Tibial artery (tissue), 4 donors: ENCODE data around the gene CBL.

ENCODE experiments used
- DNase-seq, 2 donors: peaks; one replicate each; pipeline ENCODE4 v3.0.0-alpha.2; 2019
- H3K27ac ChIP-seq, 2 donors: fragments of 200-600 bp; sonication (generic) in 1 of 2; 1 replicate in 1 of 2; 2 replicates in 1 of 2; pipeline ENCODE4 v1.5.1; 2018 to 2019; ENCODE audit warnings: mild to moderate bottlenecking in 1 of 2
- H3K27me3 ChIP-seq, 2 donors: fragments of 200-600 bp; sonication (generic) in 1 of 2; one replicate each; pipeline versions ENCODE4 v1.5.1 to v1.6.0; 2016 to 2019
- H3K36me3 ChIP-seq, 3 donors: fragments of 200-600 bp; sonication (generic) in 2 of 3; one replicate each; pipeline ENCODE4 v1.5.1; 2016 to 2019; ENCODE audit warnings: mild to moderate bottlenecking in 2 of 3
- H3K4me1 ChIP-seq, 4 donors: fragments of 200-600 bp; sonication (generic) in 2 of 4; 1 replicate in 3 of 4; 2 replicates in 1 of 4; pipeline ENCODE4 v1.5.1; 2016 to 2019
- H3K4me3 ChIP-seq, 2 donors: fragments of 200-600 bp; sonication (generic) in 1 of 2; 1 replicate in 1 of 2; 2 replicates in 1 of 2; pipeline ENCODE4 v1.5.1; 2018 to 2019; ENCODE audit warnings: mild to moderate bottlenecking in 2 of 2
- H3K9me3 ChIP-seq, 3 donors: fragments of 200-600 bp; sonication (generic) in 1 of 3; one replicate each; pipeline ENCODE4 v1.5.1; 2016 to 2019
- intact Hi-C: fragments of 100-400 bp; cut with DNase I; formaldehyde crosslinking; loops from one replicate; pipeline ENCODE4 v1.15.0; 2023; ENCODE audit warnings: low total_unique reads
- TF ChIP-seq, protein P1 (sequence below), 2 experiments: fragments of 200-600 bp in 1 of 2; fragments of 450-650 bp in 1 of 2; IDR thresholded peaks; one replicate each; pipeline ENCODE4 v1.5.1; 2017 to 2019; ENCODE audit warnings: antibody characterized with exemption in 2 of 2, mild to moderate bottlenecking in 1 of 2, moderate library complexity in 1 of 2

CBL gene

DNA sequence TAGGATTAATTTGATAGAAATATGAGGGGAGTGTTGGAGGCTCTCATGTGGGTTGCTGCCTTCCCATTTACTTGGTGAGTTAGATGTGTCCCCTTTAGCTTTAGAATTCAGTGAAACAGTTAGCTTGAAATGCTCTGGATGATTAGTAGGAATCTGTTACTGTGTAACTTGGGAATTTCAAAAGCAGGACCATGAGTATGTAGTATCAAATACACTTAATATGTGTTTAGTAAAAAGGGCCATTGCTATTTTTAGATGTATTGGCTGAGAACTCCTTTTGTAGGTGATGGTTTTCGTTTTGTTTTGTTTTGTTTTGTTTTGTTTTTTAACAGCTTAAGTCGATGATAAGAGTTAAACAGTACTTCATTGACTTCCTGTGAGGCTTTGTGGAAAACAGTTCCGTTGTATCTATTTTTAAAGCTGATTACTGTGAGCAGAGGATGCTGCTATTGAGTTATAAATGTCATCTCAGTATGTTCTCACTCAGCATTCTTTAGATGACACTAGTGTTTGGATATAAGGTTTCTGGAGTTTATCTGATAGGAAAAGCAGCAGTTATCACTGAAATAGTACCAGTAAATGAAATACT, 57.3 kb downstream of the CBL start:
- peaks cover 0 to 33% (median 13%) of the 10 kb centered on the region in 4 donors for H3K4me1 ChIP-seq
- H3K36me3 ChIP-seq: no peaks in the 10 kb centered on the region
- TF ChIP-seq, protein P1, sequence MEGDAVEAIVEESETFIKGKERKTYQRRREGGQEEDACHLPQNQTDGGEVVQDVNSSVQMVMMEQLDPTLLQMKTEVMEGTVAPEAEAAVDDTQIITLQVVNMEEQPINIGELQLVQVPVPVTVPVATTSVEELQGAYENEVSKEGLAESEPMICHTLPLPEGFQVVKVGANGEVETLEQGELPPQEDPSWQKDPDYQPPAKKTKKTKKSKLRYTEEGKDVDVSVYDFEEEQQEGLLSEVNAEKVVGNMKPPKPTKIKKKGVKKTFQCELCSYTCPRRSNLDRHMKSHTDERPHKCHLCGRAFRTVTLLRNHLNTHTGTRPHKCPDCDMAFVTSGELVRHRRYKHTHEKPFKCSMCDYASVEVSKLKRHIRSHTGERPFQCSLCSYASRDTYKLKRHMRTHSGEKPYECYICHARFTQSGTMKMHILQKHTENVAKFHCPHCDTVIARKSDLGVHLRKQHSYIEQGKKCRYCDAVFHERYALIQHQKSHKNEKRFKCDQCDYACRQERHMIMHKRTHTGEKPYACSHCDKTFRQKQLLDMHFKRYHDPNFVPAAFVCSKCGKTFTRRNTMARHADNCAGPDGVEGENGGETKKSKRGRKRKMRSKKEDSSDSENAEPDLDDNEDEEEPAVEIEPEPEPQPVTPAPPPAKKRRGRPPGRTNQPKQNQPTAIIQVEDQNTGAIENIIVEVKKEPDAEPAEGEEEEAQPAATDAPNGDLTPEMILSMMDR (IDR thresholded peaks at IDR 0.05): no peak
- no peak overlapping the region for H3K4me3 ChIP-seq
- H3K27ac ChIP-seq: peak overlapping the region in 1 of 2 donors; percentile 16
- no peaks in the 10 kb centered on the region for H3K9me3 ChIP-seq
- no peak for DNase-seq
- intact Hi-C loops: no loop called here
- H3K27me3 ChIP-seq: no peaks in the 10 kb centered on the region

DNA sequence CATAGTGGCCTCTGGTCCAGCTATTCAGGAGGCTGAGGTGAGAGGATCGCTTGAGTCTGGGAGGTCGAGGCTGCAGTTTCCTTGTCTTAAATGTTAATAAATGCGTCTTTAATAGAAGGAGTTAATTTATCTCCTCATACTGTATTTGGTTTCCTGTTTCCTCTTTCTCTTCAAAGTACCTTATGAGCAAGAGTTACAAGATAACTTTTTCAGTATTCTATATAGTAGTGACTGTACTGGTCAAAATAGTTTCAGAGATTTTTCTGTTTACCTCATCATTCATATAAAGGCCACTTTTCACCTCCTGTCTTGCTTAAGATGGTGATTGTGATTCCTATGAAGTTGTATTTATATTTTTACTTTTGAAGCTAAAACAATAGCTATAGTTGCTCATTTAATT, 59.9 kb downstream of the CBL start:
- intact Hi-C loops: no loop called here
- H3K9me3 ChIP-seq: no peaks in the 10 kb centered on the region
- H3K4me1 ChIP-seq: peaks cover 0 to 34% (median 13%) of the 10 kb centered on the region in 4 donors
- H3K4me3 ChIP-seq: no peak overlapping the region
- no peak overlapping the region for H3K27ac ChIP-seq
- no peaks in the 10 kb centered on the region for H3K36me3 ChIP-seq
- no peaks in the 10 kb centered on the region for H3K27me3 ChIP-seq
- no peak for DNase-seq
- TF ChIP-seq, protein P1 (IDR thresholded peaks at IDR 0.05): no peak

DNA sequence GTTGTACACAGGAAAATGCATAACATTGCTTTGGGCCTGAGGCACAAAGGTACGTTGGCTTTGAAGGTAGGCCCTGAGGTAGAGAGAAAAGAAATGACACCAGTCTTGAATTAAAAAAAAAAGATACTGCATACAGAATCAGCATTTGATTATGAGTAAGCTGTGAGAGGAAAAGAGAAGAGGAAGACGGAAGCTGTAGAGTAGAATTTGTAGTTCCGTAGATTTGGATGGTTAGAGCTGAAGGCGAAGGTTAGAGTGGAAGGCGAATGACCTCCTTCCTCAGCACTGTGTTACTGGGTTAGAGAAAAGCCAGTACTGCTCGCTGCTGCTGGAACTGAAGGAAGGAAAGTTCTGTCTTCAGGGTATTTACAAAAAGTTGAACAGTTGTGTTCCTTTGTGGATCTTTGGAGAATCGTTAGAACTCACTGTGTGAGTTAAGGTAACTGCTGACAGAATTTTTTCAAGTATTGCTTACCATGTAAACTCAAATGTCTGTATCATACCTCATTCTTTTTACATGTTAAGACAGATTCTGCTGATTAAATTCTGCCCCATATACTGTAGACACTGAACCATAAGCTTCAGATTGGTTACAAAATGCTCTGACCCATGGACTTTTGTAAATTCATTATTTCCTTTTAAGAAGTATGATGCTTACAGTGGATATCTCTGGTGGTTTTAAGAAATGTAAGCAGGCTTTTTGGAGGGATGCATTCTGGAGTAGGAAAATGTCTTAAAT, 60.5 kb downstream of the CBL start:
- TF ChIP-seq, protein P1 (IDR thresholded peaks at IDR 0.05): no peak
- no peak overlapping the region for H3K27ac ChIP-seq
- H3K4me3 ChIP-seq: no peak overlapping the region
- no peaks in the 10 kb centered on the region for H3K27me3 ChIP-seq
- intact Hi-C loops: no loop called here
- no peaks in the 10 kb centered on the region for H3K9me3 ChIP-seq
- peaks cover 0 to 34% (median 13%) of the 10 kb centered on the region in 4 donors for H3K4me1 ChIP-seq
- H3K36me3 ChIP-seq: no peaks in the 10 kb centered on the region
- DNase-seq: no peak

DNA sequence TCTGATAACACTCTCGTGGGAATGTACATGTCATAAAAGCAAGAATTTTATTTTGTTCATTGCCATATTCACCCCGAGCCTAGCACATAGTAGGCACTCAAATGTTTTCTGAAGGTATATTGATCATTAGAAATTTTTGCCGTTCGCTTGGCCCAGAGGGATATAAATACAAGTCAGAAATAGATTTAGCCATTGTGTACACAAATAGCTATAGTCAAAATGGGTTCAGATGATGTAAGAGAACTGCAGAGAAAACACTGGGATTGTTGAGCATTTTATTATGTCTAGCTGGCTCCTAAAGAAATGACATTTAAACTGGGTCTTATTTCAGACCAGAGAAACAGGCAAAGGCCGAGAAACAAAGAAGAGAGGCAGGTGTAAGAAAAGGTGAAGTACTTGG, 61.5 kb downstream of the CBL start:
- H3K4me3 ChIP-seq: no peak overlapping the region
- H3K27me3 ChIP-seq: no peaks in the 10 kb centered on the region
- no peaks in the 10 kb centered on the region for H3K9me3 ChIP-seq
- H3K27ac ChIP-seq: peak overlapping the region in 1 of 2 donors; percentile 9
- no peak for DNase-seq
- TF ChIP-seq, protein P1 (IDR thresholded peaks at IDR 0.05): no peak
- peaks cover 0 to 27% (median 10%) of the 10 kb centered on the region in 4 donors for H3K4me1 ChIP-seq
- intact Hi-C loops: no loop called here
- H3K36me3 ChIP-seq: peaks cover 4 to 9% (median 5%) of the 10 kb centered on the region in 3 donors

DNA sequence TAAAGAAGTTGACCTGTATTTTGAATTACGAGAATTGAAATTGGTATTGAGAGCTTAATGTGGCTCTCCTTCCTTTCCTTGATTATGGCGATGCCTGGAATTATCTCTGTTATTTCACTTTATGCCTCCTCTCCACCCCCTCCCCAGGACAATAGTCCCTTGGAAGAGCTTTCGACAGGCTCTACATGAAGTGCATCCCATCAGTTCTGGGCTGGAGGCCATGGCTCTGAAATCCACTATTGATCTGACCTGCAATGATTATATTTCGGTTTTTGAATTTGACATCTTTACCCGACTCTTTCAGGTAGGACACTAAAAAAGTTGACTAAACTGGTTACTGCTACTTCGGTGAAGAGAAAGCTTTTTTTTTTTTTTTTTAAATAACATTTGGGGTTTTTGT, 67.6 kb downstream of the CBL start:
- Histone ChIP-seq H3K27ac (no peak overlapping the region), H3K27me3 (no peaks in the 10 kb centered on the region), H3K36me3 (peaks cover 43 to 63% (median 53%) of the 10 kb centered on the region in 3 donors), H3K4me1 (no peaks in the 10 kb centered on the region), H3K9me3 (no peaks in the 10 kb centered on the region), H3K4me3 (no peak overlapping the region)
- TF ChIP-seq, protein P1 (IDR thresholded peaks at IDR 0.05): no peak
- intact Hi-C loops: no loop called here
- no peak for DNase-seq
